Measurements from ENCODE around the gene UCKL1.

GRCh38 chr20:63976980-63977738, 20.9 kb upstream of the UCKL1 start:
- TF ChIP-seq POLR2A (IDR thresholded peaks at IDR 0.05) (no peak), CTCF (IDR thresholded peaks at IDR 0.05) (no peak)
